ENCODE measurements around the gene MCCC2. TPM values are rescaled to one million over a fixed set of nuclear protein-coding genes. Genes with fewer than 3 reads are reported as not detected.

The MCCC2 gene
- 39.3 and 39.6 TPM in 2 replicates for total RNA-seq

DNA sequence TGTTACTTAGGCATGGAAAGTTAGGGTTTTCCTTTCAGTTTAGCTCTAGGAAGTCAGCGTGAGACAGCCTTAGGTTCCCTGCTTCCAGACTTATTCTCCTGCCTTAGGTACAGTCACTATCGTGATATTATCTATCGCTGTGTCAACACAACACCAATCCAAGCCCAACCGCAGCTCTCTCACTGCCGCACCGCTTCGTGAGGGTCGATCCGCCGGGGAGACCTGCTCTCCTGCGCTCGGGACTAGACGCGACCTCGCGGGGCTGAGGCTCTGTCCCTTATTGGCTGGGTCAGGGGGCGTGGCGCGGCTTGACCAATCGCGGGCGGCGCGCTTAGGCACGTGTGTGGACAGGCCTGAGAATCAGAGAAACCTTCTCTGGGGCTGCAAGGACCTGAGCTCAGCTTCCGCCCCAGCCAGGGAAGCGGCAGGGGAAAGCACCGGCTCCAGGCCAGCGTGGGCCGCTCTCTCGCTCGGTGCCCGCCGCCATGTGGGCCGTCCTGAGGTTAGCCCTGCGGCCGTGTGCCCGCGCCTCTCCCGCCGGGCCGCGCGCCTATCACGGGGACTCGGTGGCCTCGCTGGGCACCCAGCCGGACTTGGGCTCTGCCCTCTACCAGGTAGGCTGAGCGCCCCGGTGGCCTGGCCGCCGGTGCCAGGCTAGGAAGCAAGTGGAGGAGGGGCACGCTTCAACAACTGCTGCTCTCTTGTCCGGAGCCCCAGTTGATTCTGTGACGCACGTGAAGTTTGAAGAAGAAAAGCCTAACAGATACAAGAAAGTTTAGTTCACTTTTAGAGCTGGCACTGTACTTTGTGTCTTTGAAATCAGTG lies at the start of gene MCCC2:
Gene MCCC2 (plus strand): TSS at position 400 of the 825 bp plus-strand sequence. CDS start 86 bp downstream, at position 486.

Other genes starting within 250 kb of the MCCC2 start
- 10.5 and 11.6 TPM in 2 replicates for gene BDP1, start 131.7 kb upstream of the MCCC2 start, total RNA-seq
- gene CARTPT, start 131.9 kb downstream of the MCCC2 start, total RNA-seq, result not detected in 2 replicates